Ishikawa (cell line): ENCODE results near the gene ATP4B.

ENCODE experiments used
- CEBPB ChIP-seq: IDR thresholded peaks from 2 replicates; pipeline ENCODE4 v1.6.1; 2012
- EGR1 ChIP-seq: IDR thresholded peaks from 2 replicates; pipeline ENCODE4 v1.6.1; 2012
- EP300 ChIP-seq: IDR thresholded peaks from 2 replicates; pipeline ENCODE4 v1.6.1; 2012; ENCODE audit warnings: borderline replicate concordance
- FOXM1 ChIP-seq: IDR thresholded peaks from 2 replicates; pipeline ENCODE4 v1.6.1; 2012; ENCODE audit warnings: low read depth, borderline replicate concordance
- MAX ChIP-seq: IDR thresholded peaks from 2 replicates; pipeline ENCODE4 v1.6.1; 2012
- NFIC ChIP-seq: IDR thresholded peaks from 2 replicates; pipeline ENCODE4 v1.6.1; 2012
- RAD21 ChIP-seq: IDR thresholded peaks from 2 replicates; pipeline ENCODE4 v1.6.1; 2012; ENCODE audit warnings: low read depth
- TAF1 ChIP-seq: IDR thresholded peaks from 2 replicates; pipeline ENCODE4 v1.6.1; 2012; ENCODE audit warnings: low read depth, mild to moderate bottlenecking
- TCF12 ChIP-seq: IDR thresholded peaks from 2 replicates; pipeline ENCODE4 v1.6.1; 2012; ENCODE audit warnings: low read depth
- TEAD4 ChIP-seq: IDR thresholded peaks from 2 replicates; pipeline ENCODE4 v1.6.1; 2012
- ZBTB7A ChIP-seq: IDR thresholded peaks from 2 replicates; pipeline ENCODE4 v1.6.1; 2012; ENCODE audit warnings: low read depth
- TF ChIP-seq, protein P1 (sequence below): IDR thresholded peaks from 2 replicates; pipeline ENCODE4 v1.6.1; 2012; ENCODE audit warnings: low read depth, mild to moderate bottlenecking

DNA sequence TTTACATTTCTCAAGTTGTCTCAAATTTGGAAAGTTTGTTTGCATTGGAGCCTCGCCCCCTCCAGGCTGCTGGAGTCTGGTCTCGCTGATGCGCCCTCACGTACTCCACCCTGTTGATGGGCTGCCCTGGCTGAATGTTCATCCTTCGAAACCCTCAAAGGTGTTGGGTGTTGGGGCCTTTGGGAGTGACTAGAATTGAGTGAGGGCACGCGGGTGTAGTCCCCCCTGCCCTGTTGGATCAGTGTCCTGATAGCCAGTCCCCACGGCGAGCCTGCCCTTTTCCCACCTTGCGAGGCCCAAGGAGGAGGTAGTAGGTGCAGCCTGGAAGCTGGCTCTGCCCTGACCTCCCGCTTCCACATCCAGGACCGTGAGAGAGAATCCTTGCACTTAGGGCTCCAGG, 58.6 kb downstream of the ATP4B start:
- TF ChIP-seq, protein P1, sequence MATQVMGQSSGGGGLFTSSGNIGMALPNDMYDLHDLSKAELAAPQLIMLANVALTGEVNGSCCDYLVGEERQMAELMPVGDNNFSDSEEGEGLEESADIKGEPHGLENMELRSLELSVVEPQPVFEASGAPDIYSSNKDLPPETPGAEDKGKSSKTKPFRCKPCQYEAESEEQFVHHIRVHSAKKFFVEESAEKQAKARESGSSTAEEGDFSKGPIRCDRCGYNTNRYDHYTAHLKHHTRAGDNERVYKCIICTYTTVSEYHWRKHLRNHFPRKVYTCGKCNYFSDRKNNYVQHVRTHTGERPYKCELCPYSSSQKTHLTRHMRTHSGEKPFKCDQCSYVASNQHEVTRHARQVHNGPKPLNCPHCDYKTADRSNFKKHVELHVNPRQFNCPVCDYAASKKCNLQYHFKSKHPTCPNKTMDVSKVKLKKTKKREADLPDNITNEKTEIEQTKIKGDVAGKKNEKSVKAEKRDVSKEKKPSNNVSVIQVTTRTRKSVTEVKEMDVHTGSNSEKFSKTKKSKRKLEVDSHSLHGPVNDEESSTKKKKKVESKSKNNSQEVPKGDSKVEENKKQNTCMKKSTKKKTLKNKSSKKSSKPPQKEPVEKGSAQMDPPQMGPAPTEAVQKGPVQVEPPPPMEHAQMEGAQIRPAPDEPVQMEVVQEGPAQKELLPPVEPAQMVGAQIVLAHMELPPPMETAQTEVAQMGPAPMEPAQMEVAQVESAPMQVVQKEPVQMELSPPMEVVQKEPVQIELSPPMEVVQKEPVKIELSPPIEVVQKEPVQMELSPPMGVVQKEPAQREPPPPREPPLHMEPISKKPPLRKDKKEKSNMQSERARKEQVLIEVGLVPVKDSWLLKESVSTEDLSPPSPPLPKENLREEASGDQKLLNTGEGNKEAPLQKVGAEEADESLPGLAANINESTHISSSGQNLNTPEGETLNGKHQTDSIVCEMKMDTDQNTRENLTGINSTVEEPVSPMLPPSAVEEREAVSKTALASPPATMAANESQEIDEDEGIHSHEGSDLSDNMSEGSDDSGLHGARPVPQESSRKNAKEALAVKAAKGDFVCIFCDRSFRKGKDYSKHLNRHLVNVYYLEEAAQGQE, result no peak
- TF ChIP-seq EGR1 (no peak), TAF1 (no peak), MAX (no peak), TEAD4 (no peak), EP300 (no peak), ZBTB7A (no peak), TCF12 (no peak), NFIC (no peak), CEBPB (no peak), FOXM1 (no peak), RAD21 (no peak)
